ENCODE results near the gene ARHGAP5. TPM values are rescaled to one million over a fixed set of nuclear protein-coding genes. Genes with fewer than 3 reads are reported as not detected.

Gene ARHGAP5
- total and polyA plus RNA-seq, 2 experiments from 2014 or later: 22.1 to 72.6 TPM

GRCh38 chr14:32054536-32054935 lies 22.6 kb upstream of the ARHGAP5 start (continued):
- no peak for TF ChIP-seq EZH2phosphoT487 (IDR thresholded peaks at IDR 0.05; ENCODE audit: unreplicated experiment)
- TF ChIP-seq STAT1 (IDR thresholded peaks at IDR 0.05; ENCODE audit: unreplicated experiment): no peak
- no peak for TF ChIP-seq ETS1 (IDR thresholded peaks at IDR 0.05)
- no peak for TF ChIP-seq REST (IDR thresholded peaks at IDR 0.05; ENCODE audit: unreplicated experiment)
- no peak for TF ChIP-seq EZH2 (IDR thresholded peaks at IDR 0.05; ENCODE audit: low read depth, unreplicated experiment)
- no peak for TF ChIP-seq JUNB (IDR thresholded peaks at IDR 0.05; ENCODE audit: unreplicated experiment)
- no peak for TF ChIP-seq ZNF114 (CRISPR knock-in tag; IDR thresholded peaks at IDR 0.05)
- TF ChIP-seq CREB1 (CRISPR knock-in tag; IDR thresholded peaks at IDR 0.05; ENCODE audit: low read depth): no peak
- TF ChIP-seq CTCF (conservative IDR thresholded peaks at IDR 0.05; ENCODE audit: low read depth in 2 of 2): no peak
- no peak for TF ChIP-seq POLR2AphosphoS5 (IDR thresholded peaks at IDR 0.05; ENCODE audit: low read depth)
- no peak for TF ChIP-seq NANOG (IDR thresholded peaks at IDR 0.05; ENCODE audit: borderline replicate concordance)
- no peak for TF ChIP-seq ZNF331 (CRISPR knock-in tag; IDR thresholded peaks at IDR 0.05; ENCODE audit: low read depth)

GRCh38 chr14:32055175-32055574 lies 21.9 kb upstream of the ARHGAP5 start:
- no peak overlapping the region for H3K27ac Mint-ChIP-seq
- no peak for TF ChIP-seq EZH2phosphoT487 (IDR thresholded peaks at IDR 0.05; ENCODE audit: unreplicated experiment)
- no peak for TF ChIP-seq REST (IDR thresholded peaks at IDR 0.05; ENCODE audit: unreplicated experiment)
- no peak for TF ChIP-seq POLR2AphosphoS5 (IDR thresholded peaks at IDR 0.05; ENCODE audit: low read depth)
- H3K27me3 Mint-ChIP-seq (ENCODE audit: insufficient read depth, low read depth, poor library complexity): peaks cover 2% of the 10 kb centered on the region
- Histone ChIP-seq H3K36me3 (ENCODE audit: insufficient read depth) (no peaks in the 10 kb centered on the region), H3K9me2 (ENCODE audit: insufficient read depth) (no peaks in the 10 kb centered on the region), H3K4me3 (no peak overlapping the region), H3K27ac (ENCODE audit: low read depth) (no peak overlapping the region), H4K20me1 (replicated peaks; ENCODE audit: insufficient read depth) (no peaks in the 10 kb centered on the region), H3K4me1 (ENCODE audit: insufficient read depth) (no peaks in the 10 kb centered on the region), H3K4me2 (no peak overlapping the region), H3F3A (replicated peaks; ENCODE audit: low read depth) (no peaks in the 10 kb centered on the region), H2AFZ (no peak overlapping the region), H3K79me2 (replicated peaks; ENCODE audit: insufficient read depth) (no peaks in the 10 kb centered on the region), H3K27me3 (ENCODE audit: insufficient read depth) (no peaks in the 10 kb centered on the region)
- H3K4me3 Mint-ChIP-seq: no peak overlapping the region
- H3K36me3 Mint-ChIP-seq (ENCODE audit: low read depth): no peaks in the 10 kb centered on the region
- ATAC-seq (no peak), DNase-seq (ENCODE audit: low spot score) (no peak)
- peaks cover 5% of the 10 kb centered on the region; the same call in 2 of the 3 replicates for H3K9me3 Mint-ChIP-seq
- peaks cover 15% of the 10 kb centered on the region for H3K4me1 Mint-ChIP-seq
